ENCODE data around the gene SREBF2. TPM values are rescaled to one million over a fixed set of nuclear protein-coding genes. Genes with fewer than 3 reads are reported as not detected.
A peak's percentile ranks its signal among the peaks of the same experiment; 100 is the strongest.

Gene SREBF2
- total and polyA plus RNA-seq, 2 donors: 15.8 to 41.0 TPM

DNA sequence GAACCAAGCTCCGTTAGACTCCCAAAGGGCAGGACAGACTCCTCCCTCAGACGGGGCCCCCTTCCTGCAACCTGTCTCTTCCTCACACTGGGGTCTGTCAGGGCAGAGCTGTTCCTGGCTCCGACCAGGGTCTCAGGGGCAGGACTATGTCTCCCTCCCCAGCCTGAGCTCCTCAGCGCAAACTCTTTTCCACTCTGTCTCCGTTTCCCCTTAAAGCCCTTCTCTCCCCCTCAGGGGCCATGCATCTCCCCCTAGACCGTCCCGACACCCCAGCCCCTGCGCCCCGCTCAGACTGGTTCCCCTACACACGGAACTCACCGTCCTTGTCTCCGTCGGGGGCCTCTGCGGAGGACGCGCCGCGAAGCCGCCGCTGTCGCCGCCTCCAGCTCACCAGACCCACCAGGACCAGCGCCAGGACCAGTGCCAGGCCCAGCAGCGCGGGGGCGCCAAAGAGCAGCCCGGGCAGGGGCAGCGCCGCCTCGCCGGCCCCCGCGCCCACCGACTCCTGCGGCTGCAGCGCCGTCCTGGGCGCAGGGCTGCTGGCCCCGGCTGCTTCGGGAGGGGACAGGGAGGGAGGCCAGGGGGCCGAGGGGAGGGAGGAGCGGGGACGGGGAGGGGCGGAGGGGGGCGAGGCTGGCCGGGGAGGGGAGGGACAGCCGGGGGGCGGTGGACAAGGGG lies 93.0 kb downstream of the SREBF2 start:
- Histone ChIP-seq H3K27me3 (ENCODE audit: control insufficient read depth in 2 of 2, insufficient read depth in 1 of 2, low read length in 1 of 2) (peaks cover 21 to 60% of the 10 kb centered on the region in 2 donors), H3K4me1 (ENCODE audit: control insufficient read depth in 2 of 2, insufficient read depth in 2 of 2, low read length in 2 of 2) (peaks cover 2 to 30% of the 10 kb centered on the region in 2 donors), H3K36me3 (ENCODE audit: control insufficient read depth in 2 of 2, insufficient read depth in 2 of 2, low read length in 1 of 2) (no peaks in the 10 kb centered on the region), H3K9me3 (ENCODE audit: control insufficient read depth in 2 of 2, insufficient read depth in 1 of 2, low read length in 1 of 2) (peaks cover 0 to 5% of the 10 kb centered on the region in 2 donors), H3K27ac (ENCODE audit: low read depth in 1 of 2, low read length in 1 of 2) (no peak overlapping the region), H3K4me3 (ENCODE audit: low read length in 2 of 2) (peak overlapping the region; percentile 13 to 53)
- peak in 4 of 9 donors; percentile 53 to 74 (median 62) for DNase-seq (ENCODE audit: low read depth in 6 of 9, low spot score in 9 of 9)
- WGBS: 5% methylated on average over 45 of the region's 48 CpGs

DNA sequence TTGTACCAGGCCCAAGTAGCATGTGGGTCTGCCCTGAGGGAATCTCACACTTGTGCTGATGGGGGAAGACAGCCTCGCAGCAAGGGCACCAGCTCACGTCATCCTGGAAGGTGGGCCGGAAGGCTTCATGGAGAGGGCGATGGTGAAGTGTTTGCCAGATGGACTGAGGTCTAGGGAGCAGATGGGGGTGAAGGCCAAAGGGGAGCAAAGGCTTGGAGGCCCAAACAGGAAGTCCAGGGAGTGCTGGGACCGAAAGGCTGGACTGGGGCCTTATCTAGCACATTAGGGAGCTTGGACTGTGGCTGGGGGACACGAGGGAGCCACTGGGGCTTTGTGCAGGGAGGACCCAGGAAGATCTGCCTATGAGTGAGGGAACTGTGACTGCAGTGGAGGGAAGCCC lies 94.9 kb downstream of the SREBF2 start:
- Histone ChIP-seq H3K4me1 (ENCODE audit: control insufficient read depth in 2 of 2, insufficient read depth in 2 of 2, low read length in 2 of 2) (peaks cover 2 to 30% of the 10 kb centered on the region in 2 donors), H3K36me3 (ENCODE audit: control insufficient read depth in 2 of 2, insufficient read depth in 2 of 2, low read length in 1 of 2) (peaks cover 3% of the 10 kb centered on the region in 2 donors), H3K4me3 (ENCODE audit: low read length in 2 of 2) (no peak overlapping the region), H3K27ac (ENCODE audit: low read depth in 1 of 2, low read length in 1 of 2) (no peak overlapping the region), H3K9me3 (ENCODE audit: control insufficient read depth in 2 of 2, insufficient read depth in 1 of 2, low read length in 1 of 2) (peaks cover 0 to 3% of the 10 kb centered on the region in 2 donors), H3K27me3 (ENCODE audit: control insufficient read depth in 2 of 2, insufficient read depth in 1 of 2, low read length in 1 of 2) (peaks cover 21 to 57% of the 10 kb centered on the region in 2 donors)
- DNase-seq (ENCODE audit: low read depth in 6 of 9, low spot score in 9 of 9): no peak
- 92% methylated on average over 6 of the region's 6 CpGs for WGBS

DNA sequence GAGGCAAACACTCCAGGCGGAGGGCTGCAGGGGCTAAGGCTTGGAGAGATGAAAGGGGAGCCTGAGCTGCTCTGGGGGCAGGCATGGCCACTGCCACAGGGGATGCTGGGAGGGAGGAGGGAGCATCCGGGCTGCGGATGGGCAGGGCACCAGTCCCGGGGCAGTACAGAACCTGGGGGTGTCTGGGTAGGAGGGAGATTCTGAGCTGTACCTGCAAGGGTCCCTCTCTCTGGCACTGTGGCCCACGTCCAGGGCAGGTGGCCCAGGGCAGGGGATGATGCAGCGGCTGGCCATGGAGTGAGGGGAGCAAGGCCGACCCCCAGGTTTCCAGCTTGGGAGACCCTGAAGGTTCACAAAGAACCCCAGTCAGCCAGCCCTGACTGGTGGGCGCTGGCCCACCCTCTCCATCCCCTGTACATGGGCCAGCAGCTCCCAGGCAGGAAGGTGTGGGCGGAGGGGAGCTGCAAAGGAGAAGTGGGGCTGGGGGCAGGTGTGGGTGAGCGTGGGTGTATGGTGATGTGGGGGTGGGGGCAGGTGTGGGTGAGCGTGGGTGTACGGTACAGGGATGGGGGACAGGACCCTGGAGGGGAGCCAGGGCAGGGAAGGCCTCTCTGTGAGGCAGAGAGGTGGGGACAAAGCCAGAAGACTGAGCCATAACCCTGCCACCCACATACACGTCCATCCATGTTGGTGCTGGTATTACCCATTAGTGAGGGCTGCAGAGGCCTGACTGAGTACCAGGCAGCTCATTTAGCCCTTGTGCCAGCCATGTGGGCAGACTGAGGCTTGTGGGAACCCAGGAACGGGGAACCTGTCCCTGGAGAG lies 95.9 kb downstream of the SREBF2 start:
- 78% methylated on average over 14 of the region's 14 CpGs for WGBS
- no peak overlapping the region for H3K27ac ChIP-seq (ENCODE audit: low read depth in 1 of 2, low read length in 1 of 2)
- no peak for DNase-seq (ENCODE audit: low read depth in 6 of 9, low spot score in 9 of 9)
- peaks cover 2 to 35% of the 10 kb centered on the region in 2 donors for H3K4me1 ChIP-seq (ENCODE audit: control insufficient read depth in 2 of 2, insufficient read depth in 2 of 2, low read length in 2 of 2)
- H3K27me3 ChIP-seq (ENCODE audit: control insufficient read depth in 2 of 2, insufficient read depth in 1 of 2, low read length in 1 of 2): peaks cover 21 to 47% of the 10 kb centered on the region in 2 donors
- H3K9me3 ChIP-seq (ENCODE audit: control insufficient read depth in 2 of 2, insufficient read depth in 1 of 2, low read length in 1 of 2): peaks cover 0 to 3% of the 10 kb centered on the region in 2 donors
- H3K4me3 ChIP-seq (ENCODE audit: low read length in 2 of 2): no peak overlapping the region
- peaks cover 3% of the 10 kb centered on the region in 2 donors for H3K36me3 ChIP-seq (ENCODE audit: control insufficient read depth in 2 of 2, insufficient read depth in 2 of 2, low read length in 1 of 2)

DNA sequence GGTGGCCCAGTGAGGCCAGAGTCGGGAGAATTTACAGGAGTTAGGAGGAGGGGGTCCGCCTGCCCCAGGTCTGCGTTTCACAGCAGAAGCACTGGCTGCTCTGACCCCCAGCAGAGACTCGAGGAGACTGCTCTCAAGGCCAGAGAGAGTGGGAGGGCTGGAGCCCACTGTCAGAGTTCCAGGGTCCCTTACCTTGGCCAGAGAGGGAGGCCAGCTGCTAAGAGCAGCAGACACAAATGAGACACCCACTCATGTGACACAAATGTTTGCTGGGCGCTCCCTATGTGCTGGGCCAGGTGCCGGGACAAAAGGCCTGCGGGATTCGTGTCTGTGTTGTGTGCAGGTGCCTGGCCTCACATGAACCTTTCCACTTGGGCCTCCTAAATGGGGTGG lies 96.5 kb downstream of the SREBF2 start:
- peaks cover 0 to 3% of the 10 kb centered on the region in 2 donors for H3K9me3 ChIP-seq (ENCODE audit: control insufficient read depth in 2 of 2, insufficient read depth in 1 of 2, low read length in 1 of 2)
- DNase-seq (ENCODE audit: low read depth in 6 of 9, low spot score in 9 of 9): no peak
- 94% methylated on average over 8 of the region's 8 CpGs for WGBS
- H3K27me3 ChIP-seq (ENCODE audit: control insufficient read depth in 2 of 2, insufficient read depth in 1 of 2, low read length in 1 of 2): peaks cover 21 to 43% of the 10 kb centered on the region in 2 donors
- H3K4me3 ChIP-seq (ENCODE audit: low read length in 2 of 2): no peak overlapping the region
- peaks cover 3% of the 10 kb centered on the region in 2 donors for H3K36me3 ChIP-seq (ENCODE audit: control insufficient read depth in 2 of 2, insufficient read depth in 2 of 2, low read length in 1 of 2)
- H3K27ac ChIP-seq (ENCODE audit: low read depth in 1 of 2, low read length in 1 of 2): no peak overlapping the region
- peaks cover 2 to 39% of the 10 kb centered on the region in 2 donors for H3K4me1 ChIP-seq (ENCODE audit: control insufficient read depth in 2 of 2, insufficient read depth in 2 of 2, low read length in 2 of 2)

DNA sequence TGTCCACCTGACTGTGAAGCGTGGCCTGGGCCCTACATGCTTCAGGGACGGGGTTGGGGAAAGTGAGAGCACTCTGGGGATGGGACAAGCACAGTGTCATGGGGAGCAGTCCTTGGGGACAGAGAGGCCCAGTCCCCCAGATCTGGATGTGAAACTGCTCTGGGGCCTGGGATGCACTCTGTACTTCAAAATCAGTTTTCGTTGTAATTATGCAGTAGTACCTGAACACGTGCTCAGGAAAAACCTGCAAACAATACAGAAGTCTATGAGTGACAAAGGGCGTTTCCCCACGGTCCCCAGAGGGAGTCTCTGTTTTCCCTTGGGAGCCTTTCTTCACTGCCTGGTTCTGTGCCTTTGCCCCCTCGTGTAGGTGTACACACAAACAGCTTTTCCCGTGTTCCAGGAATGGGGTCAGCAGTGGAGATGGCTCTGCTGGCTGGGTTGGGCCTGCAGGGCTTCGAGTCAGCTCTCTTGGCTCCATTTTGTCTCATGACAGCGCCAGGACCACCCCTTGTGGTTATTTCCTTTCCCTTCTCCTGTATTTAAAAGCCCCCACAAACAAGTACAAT lies 98.9 kb downstream of the SREBF2 start:
- DNase-seq (ENCODE audit: low read depth in 6 of 9, low spot score in 9 of 9): no peak
- 95% methylated on average over 10 of the region's 10 CpGs for WGBS
- Histone ChIP-seq H3K27ac (ENCODE audit: low read depth in 1 of 2, low read length in 1 of 2) (no peak overlapping the region), H3K9me3 (ENCODE audit: control insufficient read depth in 2 of 2, insufficient read depth in 1 of 2, low read length in 1 of 2) (peaks cover 0 to 3% of the 10 kb centered on the region in 2 donors), H3K27me3 (ENCODE audit: control insufficient read depth in 2 of 2, insufficient read depth in 1 of 2, low read length in 1 of 2) (peaks cover 3 to 23% of the 10 kb centered on the region in 2 donors), H3K4me3 (ENCODE audit: low read length in 2 of 2) (no peak overlapping the region), H3K4me1 (ENCODE audit: control insufficient read depth in 2 of 2, insufficient read depth in 2 of 2, low read length in 2 of 2) (peaks cover 2 to 31% of the 10 kb centered on the region in 2 donors), H3K36me3 (ENCODE audit: control insufficient read depth in 2 of 2, insufficient read depth in 2 of 2, low read length in 1 of 2) (peaks cover 9 to 19% of the 10 kb centered on the region in 2 donors)

DNA sequence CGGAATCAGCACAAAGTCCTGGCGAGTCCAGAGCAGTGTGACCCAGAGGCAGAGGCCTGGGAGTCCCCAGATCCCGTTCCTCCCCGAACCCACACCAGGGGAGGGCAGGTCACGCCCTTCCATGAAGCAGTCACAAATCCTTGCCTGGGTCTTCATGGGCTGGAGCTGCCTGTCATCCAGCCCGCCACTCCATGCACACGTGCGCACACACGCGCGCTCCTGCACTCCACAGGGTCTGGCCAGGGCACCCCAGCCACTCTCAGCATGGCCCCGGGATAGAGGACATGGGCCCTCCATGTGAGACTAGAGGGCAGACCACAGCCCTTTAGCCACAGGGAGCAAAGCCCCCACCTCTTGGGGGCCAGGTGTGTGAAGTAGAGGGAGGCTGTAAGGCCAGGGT lies 99.4 kb downstream of the SREBF2 start:
- H3K4me1 ChIP-seq (ENCODE audit: control insufficient read depth in 2 of 2, insufficient read depth in 2 of 2, low read length in 2 of 2): peaks cover 2 to 26% of the 10 kb centered on the region in 2 donors
- H3K4me3 ChIP-seq (ENCODE audit: low read length in 2 of 2): no peak overlapping the region
- peaks cover 0 to 3% of the 10 kb centered on the region in 2 donors for H3K9me3 ChIP-seq (ENCODE audit: control insufficient read depth in 2 of 2, insufficient read depth in 1 of 2, low read length in 1 of 2)
- no peak for DNase-seq (ENCODE audit: low read depth in 6 of 9, low spot score in 9 of 9)
- H3K27me3 ChIP-seq (ENCODE audit: control insufficient read depth in 2 of 2, insufficient read depth in 1 of 2, low read length in 1 of 2): peaks cover 0 to 17% of the 10 kb centered on the region in 2 donors
- H3K36me3 ChIP-seq (ENCODE audit: control insufficient read depth in 2 of 2, insufficient read depth in 2 of 2, low read length in 1 of 2): peaks cover 14 to 22% of the 10 kb centered on the region in 2 donors
- H3K27ac ChIP-seq (ENCODE audit: low read depth in 1 of 2, low read length in 1 of 2): no peak overlapping the region
- 97% methylated on average over 12 of the region's 12 CpGs for WGBS

DNA sequence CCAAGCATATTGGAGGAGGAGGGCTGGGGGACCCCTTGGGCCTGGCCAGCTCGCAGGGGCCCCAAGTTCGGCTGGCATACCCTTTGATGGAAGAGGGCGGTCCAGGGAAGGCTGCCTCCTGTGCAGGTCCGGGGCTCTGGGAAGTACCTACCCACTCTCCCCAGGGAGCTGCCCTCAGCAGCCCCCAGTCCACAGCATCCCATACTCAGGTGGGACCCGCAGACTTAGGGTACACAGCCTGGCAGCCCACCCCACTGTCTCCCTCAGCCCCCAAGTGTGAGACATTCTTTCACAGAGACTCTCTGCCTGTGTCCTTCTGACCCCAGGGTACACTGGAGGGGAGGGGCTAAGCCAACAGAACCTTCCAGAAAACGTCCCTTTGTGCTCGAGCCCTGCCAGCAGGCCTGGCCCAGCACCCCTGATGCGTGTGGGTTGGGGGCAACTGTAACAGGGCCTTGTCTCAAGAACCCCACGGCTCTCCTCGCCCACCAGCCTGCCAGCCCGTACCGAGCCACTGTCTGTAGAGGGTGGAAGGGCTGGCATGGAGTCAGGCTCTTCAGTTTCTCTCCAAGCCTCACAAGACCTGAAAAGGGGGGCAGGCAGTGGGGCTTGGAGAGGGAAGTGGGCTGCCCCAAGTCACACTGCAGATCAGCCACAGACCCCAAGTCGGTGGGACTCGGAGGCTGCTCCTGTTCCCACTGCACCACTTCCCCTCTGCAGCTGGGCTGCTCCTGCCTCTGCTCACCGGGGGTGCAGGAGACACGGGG lies 100.7 kb downstream of the SREBF2 start:
- peaks cover 0 to 5% of the 10 kb centered on the region in 2 donors for H3K27me3 ChIP-seq (ENCODE audit: control insufficient read depth in 2 of 2, insufficient read depth in 1 of 2, low read length in 1 of 2)
- 55% methylated on average over 16 of the region's 16 CpGs for WGBS
- DNase-seq (ENCODE audit: low read depth in 6 of 9, low spot score in 9 of 9): peak in 1 of 9 donors; percentile 40
- no peak overlapping the region for H3K27ac ChIP-seq (ENCODE audit: low read depth in 1 of 2, low read length in 1 of 2)
- peaks cover 21 to 24% of the 10 kb centered on the region in 2 donors for H3K36me3 ChIP-seq (ENCODE audit: control insufficient read depth in 2 of 2, insufficient read depth in 2 of 2, low read length in 1 of 2)
- H3K4me1 ChIP-seq (ENCODE audit: control insufficient read depth in 2 of 2, insufficient read depth in 2 of 2, low read length in 2 of 2): peaks cover 2 to 17% of the 10 kb centered on the region in 2 donors
- no peak overlapping the region for H3K4me3 ChIP-seq (ENCODE audit: low read length in 2 of 2)
- peaks cover 0 to 3% of the 10 kb centered on the region in 2 donors for H3K9me3 ChIP-seq (ENCODE audit: control insufficient read depth in 2 of 2, insufficient read depth in 1 of 2, low read length in 1 of 2)

DNA sequence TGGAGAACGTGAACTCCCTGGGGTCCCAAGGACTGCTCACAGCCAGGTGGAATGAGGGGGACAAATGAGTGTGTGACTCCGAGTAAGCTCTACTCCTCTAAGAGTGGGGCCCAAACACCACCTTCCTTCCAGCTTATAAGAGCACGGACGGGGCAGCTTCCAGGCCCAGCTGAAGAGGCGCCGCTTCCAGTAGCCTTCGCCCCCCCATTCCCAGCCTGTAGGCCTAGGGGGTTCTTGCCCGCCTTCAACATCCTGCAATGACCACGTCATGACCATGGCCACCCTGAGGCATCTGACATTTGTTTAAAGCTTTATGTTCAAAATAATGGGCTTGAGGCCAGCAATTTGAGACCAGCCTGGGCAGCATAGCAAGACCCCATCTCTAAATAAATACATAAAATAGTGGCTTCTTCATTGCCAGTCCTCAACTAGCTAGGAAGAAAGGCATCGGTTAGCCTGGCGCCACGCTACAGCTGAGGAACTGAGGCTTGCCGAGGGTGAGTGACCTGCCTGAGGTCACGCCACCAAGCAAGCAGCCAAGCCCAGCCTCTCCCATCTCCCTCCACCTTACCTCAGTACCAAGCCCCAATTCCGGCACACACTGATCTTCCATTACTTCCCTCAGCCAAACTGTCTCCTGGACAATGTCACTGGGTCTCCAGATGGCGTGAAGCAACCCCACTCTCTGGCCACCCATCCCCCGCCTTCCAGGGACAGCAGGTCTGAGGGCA lies 101.5 kb downstream of the SREBF2 start:
- 97% methylated on average over 17 of the region's 17 CpGs for WGBS
- Histone ChIP-seq H3K36me3 (ENCODE audit: control insufficient read depth in 2 of 2, insufficient read depth in 2 of 2, low read length in 1 of 2) (peaks cover 29 to 31% of the 10 kb centered on the region in 2 donors), H3K4me3 (ENCODE audit: low read length in 2 of 2) (no peak overlapping the region), H3K27ac (ENCODE audit: low read depth in 1 of 2, low read length in 1 of 2) (no peak overlapping the region), H3K27me3 (ENCODE audit: control insufficient read depth in 2 of 2, insufficient read depth in 1 of 2, low read length in 1 of 2) (no peaks in the 10 kb centered on the region), H3K9me3 (ENCODE audit: control insufficient read depth in 2 of 2, insufficient read depth in 1 of 2, low read length in 1 of 2) (no peaks in the 10 kb centered on the region), H3K4me1 (ENCODE audit: control insufficient read depth in 2 of 2, insufficient read depth in 2 of 2, low read length in 2 of 2) (peaks cover 0 to 14% of the 10 kb centered on the region in 2 donors)
- no peak for DNase-seq (ENCODE audit: low read depth in 6 of 9, low spot score in 9 of 9)

Measured in thymus (tissue), 11 donors.